K562 (cell line): ENCODE data around the gene SHROOM3. TPM values are rescaled to one million over a fixed set of nuclear protein-coding genes. Genes with fewer than 3 reads are reported as not detected.
A peak's percentile ranks its signal among the peaks of the same experiment; 100 is the strongest.

Experiments
- ATAC-seq: fragments of 200-7000 bp; cut with Tn5 transposase; 3 replicates; pipeline ENCODE4 v1.9.1; 2020; ENCODE audit warnings: moderate library complexity
- BruUV-seq: library from RNA; stranded (reverse); fragments of 400-500 nt; replicated peaks from 2 replicates; lab custom pipeline; 2021; lab: Mats Ljungman, UMichigan
- CTCF ChIA-PET: fragments of 300-600 bp; formaldehyde crosslinking; extraction: SDS; loops from one replicate; lab custom pipeline; 2021; ENCODE audit warnings: low intra/inter-chr PET ratio; lab: Yijun Ruan, JAX
- POLR2A ChIA-PET: fragments of 300-600, 350-650 bp; sonication (Branson Sonifier 250); formaldehyde crosslinking; extraction: SDS; loops from one replicate; lab custom pipeline; 2021; ENCODE audit warnings: antibody characterized with exemption, inconsistent platforms; lab: Yijun Ruan, JAX
- DNase-seq, 4 experiments: peaks; one replicate each; pipeline versions ENCODE4 v3.0.0 to v3.0.0-alpha.2; 2011 to 2018; ENCODE audit warnings: low spot score in 3 of 4, mixed read lengths in 3 of 4; ENCODE audit errors: extremely low read depth in 1 of 4
- FAIRE-seq: peaks from 2 replicates; lab custom pipeline; 2011; peaks lifted over from hg19 to GRCh38; lab: Jason Lieb, UNC
- H2AFZ ChIP-seq: 2 replicates; pipeline ENCODE4 v1.6.0; 2011; ENCODE audit warnings: low read depth, low read length, control low read depth, inconsistent platforms
- H3K27ac ChIP-seq: fragments of 200-600 bp; 3 replicates; pipeline ENCODE4 v1.8.0; 2011; ENCODE audit warnings: low read depth, mild to moderate bottlenecking, control low read depth, inconsistent platforms, low read length, moderate library complexity, mixed read lengths; ENCODE audit errors: extremely low read depth
- H3K27me3 ChIP-seq, 2 experiments: fragments of 300-600 bp in 1 of 2; 2 replicates in 1 of 2; 3 replicates in 1 of 2; pipeline versions ENCODE4 v1.6.0 to v1.8.0; 2011; ENCODE audit warnings: inconsistent platforms in 2 of 2, low read length in 2 of 2, mild to moderate bottlenecking in 1 of 2, mixed read lengths in 1 of 2, moderate library complexity in 1 of 2; ENCODE audit not compliant: control insufficient read depth in 2 of 2, insufficient read depth in 2 of 2
- H3K36me3 ChIP-seq: fragments of 300-600 bp; 3 replicates; pipeline ENCODE4 v1.8.0; 2011; ENCODE audit warnings: mild to moderate bottlenecking, low read length, inconsistent platforms; ENCODE audit not compliant: control insufficient read depth, insufficient read depth
- H3K4me1 ChIP-seq, 2 experiments: fragments of 200-600 bp in 1 of 2; replicated peaks in 1 of 2; 2 replicates in 1 of 2; 3 replicates in 1 of 2; pipeline versions ENCODE4 v1.5.1 to v1.8.0; 2011; ENCODE audit warnings: inconsistent platforms in 2 of 2, low read length in 2 of 2, mild to moderate bottlenecking in 1 of 2, mixed read lengths in 1 of 2, moderate library complexity in 1 of 2; ENCODE audit not compliant: control insufficient read depth in 2 of 2, insufficient read depth in 2 of 2
- H3K4me2 ChIP-seq: 2 replicates; pipeline ENCODE4 v1.6.1; 2011; ENCODE audit warnings: low read length, control low read depth, inconsistent platforms, mixed read lengths; ENCODE audit not compliant: insufficient read depth
- H3K4me3 ChIP-seq: fragments of 200-600 bp; sonication (generic), shearing (Covaris generic); 2 replicates; pipeline ENCODE4 v1.5.1; 2016; ENCODE audit warnings: control low read depth, inconsistent platforms
- H3K79me2 ChIP-seq: fragments of 200-600 bp; 3 replicates; pipeline ENCODE4 v1.8.0; 2011; ENCODE audit warnings: low read length, inconsistent platforms; ENCODE audit not compliant: control insufficient read depth, insufficient read depth
- H3K9ac ChIP-seq, 2 experiments: 2 replicates each; pipeline versions ENCODE4 v1.6.0 to v1.6.1; 2011; ENCODE audit warnings: low read depth in 2 of 2, low read length in 2 of 2, control low read depth in 1 of 2, inconsistent platforms in 1 of 2, mild to moderate bottlenecking in 1 of 2, mixed read lengths in 1 of 2; ENCODE audit not compliant: insufficient read depth in 1 of 2
- H3K9me1 ChIP-seq: one replicate; pipeline ENCODE4 v1.6.0; 2011; ENCODE audit warnings: inconsistent platforms, mild to moderate bottlenecking, low read length, moderate library complexity; ENCODE audit not compliant: control insufficient read depth, insufficient read depth
- H3K9me3 ChIP-seq: replicated peaks from 2 replicates; pipeline ENCODE4 v1.5.1; 2011; ENCODE audit warnings: low read depth, low read length, inconsistent platforms; ENCODE audit not compliant: control insufficient read depth, insufficient read depth
- H4K20me1 ChIP-seq: replicated peaks from 2 replicates; pipeline ENCODE4 v1.6.1; 2011; ENCODE audit warnings: low read length, inconsistent platforms, mixed read lengths; ENCODE audit not compliant: control insufficient read depth, insufficient read depth
- RAD21 ChIP-seq, 2 experiments: fragments of 250-450 bp in 1 of 2; fragments of 450-650 bp in 1 of 2; sonication (Bioruptor Pico) in 1 of 2; formaldehyde crosslinking in 1 of 2; IDR thresholded peaks in 1 of 2; conservative IDR thresholded peaks in 1 of 2; 2 replicates each; pipeline versions ENCODE4 v1.4.0 to v1.8.0; 2020 to 2022; ENCODE audit warnings: mild to moderate bottlenecking in 2 of 2, moderate library complexity in 1 of 2
- RBM34 ChIP-seq: fragments of 200-400 bp; formaldehyde crosslinking; IDR thresholded peaks from 2 replicates; pipeline ENCODE4 v1.6.1; 2018; ENCODE audit warnings: low read length, borderline replicate concordance; ENCODE audit not compliant: insufficient read depth
- RFX1 ChIP-seq: fragments of 450-650 bp; IDR thresholded peaks from 2 replicates; pipeline ENCODE4 v1.6.1; 2016; ENCODE audit warnings: mild to moderate bottlenecking, moderate library complexity
- SIN3B ChIP-seq: fragments of 450-650 bp; IDR thresholded peaks from 2 replicates; pipeline ENCODE4 v1.6.1; 2017; ENCODE audit warnings: low read depth, mild to moderate bottlenecking, moderate library complexity
- TAF15 ChIP-seq: fragments of 200-400 bp; formaldehyde crosslinking; IDR thresholded peaks from 2 replicates; pipeline ENCODE4 v1.6.1; 2017; ENCODE audit warnings: mild to moderate bottlenecking, low read depth, low read length, moderate library complexity
- XRCC3 ChIP-seq: fragments of 450-650 bp; IDR thresholded peaks from 2 replicates; pipeline ENCODE4 v1.6.1; 2017; ENCODE audit warnings: mild to moderate bottlenecking, moderate library complexity
- ZNF76 ChIP-seq: fragments of 250-450 bp; sonication (Bioruptor Pico); IDR thresholded peaks from 2 replicates; pipeline ENCODE4 v1.4.0; 2020; ENCODE audit warnings: mild to moderate bottlenecking, moderate library complexity, borderline replicate concordance
- ZNF764 ChIP-seq: fragments of 250-450 bp; sonication (Bioruptor Pico); IDR thresholded peaks from 2 replicates; pipeline ENCODE4 v1.4.0; 2020; ENCODE audit warnings: low read depth, mild to moderate bottlenecking, moderate library complexity
- WGBS: fragments of 100-300 bp; shearing (Covaris generic); methylation state at CpG from one replicate; pipeline ENCODE4 v1.1.6; 2016; ENCODE audit warnings: low coverage, mixed read lengths; ENCODE audit not compliant: insufficient coverage; ENCODE audit errors: missing lambda C conversion rate; 5-methylcytosine and 5-hydroxymethylcytosine counted together
- in situ Hi-C: fragments of 300-500 bp; cut with MboI; formaldehyde crosslinking; loops from 4 replicates; pipeline ENCODE4 v1.15.0; 2018; ENCODE audit warnings: inconsistent platforms, mixed read lengths
- intact Hi-C: fragments of 100-400 bp; cut with micrococcal nuclease; formaldehyde crosslinking; loops from 2 replicates; pipeline ENCODE4 v1.14.2; 2022
- polyA plus RNA-seq, 8 experiments: library from polyadenylated mRNA; depleted of rRNA in 4 of 8; stranded (reverse) in 5 of 8; unstranded in 3 of 8; fragments of >200 nt; fragmentation: Nextera tagmentation in 2 of 8; fragmentation: Illumina TruSeq in 1 of 8; extraction: Ambion mirVana in 2 of 8; extraction: Trizol in 1 of 8; gene quantifications; 2 replicates each; pipeline versions ENCODE4 v1.2.1 to v1.2.3, GENCODE V29; 2011 to 2014; ENCODE audit warnings: inconsistent platforms in 1 of 8, missing spikeins in 1 of 8
- total RNA-seq, 7 experiments: library from RNA; depleted of rRNA in 6 of 7; stranded (reverse); fragments of >200 nt in 6 of 7; fragmentation: Illumina TruSeq in 2 of 7; extraction: Trizol in 2 of 7; gene quantifications; 2 replicates each; pipeline versions ENCODE4 v1.2.1 to v1.2.3, GENCODE V29; 2011 to 2021; ENCODE audit warnings: low replicate concordance in 1 of 7
- TF ChIP-seq, protein P1 (sequence below), 3 experiments: IDR thresholded peaks in 2 of 3; conservative IDR thresholded peaks in 1 of 3; 2 replicates each; pipeline ENCODE4 v1.5.1; 2011 to 2012; ENCODE audit warnings: low read length in 3 of 3, mild to moderate bottlenecking in 3 of 3, control low read depth in 2 of 3, improper control_type of control experiment in 1 of 3, inconsistent platforms in 1 of 3, low read depth in 1 of 3, mixed read lengths in 1 of 3, moderate library complexity in 1 of 3; ENCODE audit not compliant: insufficient read depth in 2 of 3
- TF ChIP-seq, protein P2 (sequence below): fragments of 250-450 bp; sonication (Bioruptor Pico); IDR thresholded peaks from 2 replicates; pipeline ENCODE4 v1.8.0; 2021; ENCODE audit warnings: moderate library complexity, mild to moderate bottlenecking, inconsistent platforms
- TF ChIP-seq, protein P3 (sequence below): fragments of 450-650 bp; formaldehyde crosslinking; conservative IDR thresholded peaks from 2 replicates; pipeline ENCODE4 v1.4.0; 2022; ENCODE audit warnings: mild to moderate bottlenecking, missing genetic modification characterization

SHROOM3 gene
- total and polyA plus RNA-seq, 9 of the 15 experiments (the other 6 are each of a cell fraction or from before 2014, with no cell fraction given): 0.01 to 0.07 TPM; not detected in 7

DNA sequence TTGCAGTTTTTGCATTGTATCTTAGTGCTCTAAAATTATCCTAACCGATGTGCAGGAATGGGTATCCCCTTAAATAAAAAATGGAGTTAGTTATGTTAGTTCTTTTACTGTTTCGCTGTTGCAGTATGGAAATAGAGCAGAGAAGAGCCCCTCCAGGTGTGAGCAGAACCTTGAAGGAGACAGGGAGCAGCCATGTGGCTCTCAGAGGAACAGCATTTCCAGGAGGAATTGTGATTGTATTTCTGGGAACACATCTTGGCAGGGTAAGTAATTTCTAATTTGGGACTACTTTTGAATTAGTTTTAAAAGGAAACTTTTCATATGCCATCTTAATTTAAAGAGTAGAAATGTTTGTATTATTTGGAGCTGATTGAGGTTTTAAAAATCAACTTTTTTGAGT, 8.8 kb upstream of the SHROOM3 start:
- no peak overlapping the region for H3K4me2 ChIP-seq
- 3% methylated on average over 2 of the region's 2 CpGs for WGBS
- intact Hi-C loops (loop anchor here (5.0 kb wide), 1 partner anchor 429 kb away; no protein-coding TSS in a partner anchor), in situ Hi-C loops (no loop called here)
- H3K27me3 ChIP-seq: no peaks in the 10 kb centered on the region
- no peaks in the 10 kb centered on the region; a peak in 1 of 5 replicates for H3K4me1 ChIP-seq
- peak in 1 of 4 experiments; percentile 8 for DNase-seq
- H3K9me3 ChIP-seq: no peaks in the 10 kb centered on the region
- TF ChIP-seq ZNF76 (CRISPR knock-in tag) (no peak), XRCC3 (no peak), RFX1 (no peak), RBM34 (no peak), RAD21 (CRISPR knock-in tag; conservative IDR thresholded peaks at IDR 0.05 in 1 of 2, IDR thresholded peaks at IDR 0.05 in 1 of 2) (peak; percentile 8 to 27; a peak in 1 of 4 replicates), ZNF764 (no peak), SIN3B (no peak), TAF15 (no peak)
- TF ChIP-seq, protein P1, sequence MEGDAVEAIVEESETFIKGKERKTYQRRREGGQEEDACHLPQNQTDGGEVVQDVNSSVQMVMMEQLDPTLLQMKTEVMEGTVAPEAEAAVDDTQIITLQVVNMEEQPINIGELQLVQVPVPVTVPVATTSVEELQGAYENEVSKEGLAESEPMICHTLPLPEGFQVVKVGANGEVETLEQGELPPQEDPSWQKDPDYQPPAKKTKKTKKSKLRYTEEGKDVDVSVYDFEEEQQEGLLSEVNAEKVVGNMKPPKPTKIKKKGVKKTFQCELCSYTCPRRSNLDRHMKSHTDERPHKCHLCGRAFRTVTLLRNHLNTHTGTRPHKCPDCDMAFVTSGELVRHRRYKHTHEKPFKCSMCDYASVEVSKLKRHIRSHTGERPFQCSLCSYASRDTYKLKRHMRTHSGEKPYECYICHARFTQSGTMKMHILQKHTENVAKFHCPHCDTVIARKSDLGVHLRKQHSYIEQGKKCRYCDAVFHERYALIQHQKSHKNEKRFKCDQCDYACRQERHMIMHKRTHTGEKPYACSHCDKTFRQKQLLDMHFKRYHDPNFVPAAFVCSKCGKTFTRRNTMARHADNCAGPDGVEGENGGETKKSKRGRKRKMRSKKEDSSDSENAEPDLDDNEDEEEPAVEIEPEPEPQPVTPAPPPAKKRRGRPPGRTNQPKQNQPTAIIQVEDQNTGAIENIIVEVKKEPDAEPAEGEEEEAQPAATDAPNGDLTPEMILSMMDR (IDR thresholded peaks at IDR 0.05 in 2 of 3, conservative IDR thresholded peaks at IDR 0.05 in 1 of 3; ENCODE audit: insufficient read depth in 2 of 3, low read depth in 1 of 3, low read length in 3 of 3): peak in 2 of 3 experiments; percentile 7 to 34; a peak in 2 of 6 replicates
- TF ChIP-seq, protein P2, sequence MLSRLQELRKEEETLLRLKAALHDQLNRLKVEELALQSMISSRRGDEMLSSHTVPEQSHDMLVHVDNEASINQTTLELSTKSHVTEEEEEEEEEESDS (CRISPR knock-in tag): no peak
- TF ChIP-seq, protein P3, sequence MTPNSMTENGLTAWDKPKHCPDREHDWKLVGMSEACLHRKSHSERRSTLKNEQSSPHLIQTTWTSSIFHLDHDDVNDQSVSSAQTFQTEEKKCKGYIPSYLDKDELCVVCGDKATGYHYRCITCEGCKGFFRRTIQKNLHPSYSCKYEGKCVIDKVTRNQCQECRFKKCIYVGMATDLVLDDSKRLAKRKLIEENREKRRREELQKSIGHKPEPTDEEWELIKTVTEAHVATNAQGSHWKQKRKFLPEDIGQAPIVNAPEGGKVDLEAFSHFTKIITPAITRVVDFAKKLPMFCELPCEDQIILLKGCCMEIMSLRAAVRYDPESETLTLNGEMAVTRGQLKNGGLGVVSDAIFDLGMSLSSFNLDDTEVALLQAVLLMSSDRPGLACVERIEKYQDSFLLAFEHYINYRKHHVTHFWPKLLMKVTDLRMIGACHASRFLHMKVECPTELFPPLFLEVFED (CRISPR knock-in tag): no peak
- no peaks in the 10 kb centered on the region for H4K20me1 ChIP-seq
- no peak overlapping the region for H2AFZ ChIP-seq
- H3K27ac ChIP-seq: no peak overlapping the region
- CTCF ChIA-PET: no interaction called here
- H3K36me3 ChIP-seq: no peaks in the 10 kb centered on the region
- H3K4me3 ChIP-seq: no peak overlapping the region
- H3K9ac ChIP-seq: no peak overlapping the region
- H3K79me2 ChIP-seq: no peaks in the 10 kb centered on the region
- POLR2A ChIA-PET: no interaction called here
- no TSS peak for BruUV-seq
- H3K9me1 ChIP-seq: no peaks in the 10 kb centered on the region
- ATAC-seq: no peak
- FAIRE-seq: peak; percentile 66
